Measurements from ENCODE around the gene CD44. TPM values are rescaled to one million over a fixed set of nuclear protein-coding genes. Genes with fewer than 3 reads are reported as not detected.

CD44 gene
- polyA plus RNA-seq, 1 of the 3 experiments (the other 2 are of a cell fraction), result 457 TPM

DNA sequence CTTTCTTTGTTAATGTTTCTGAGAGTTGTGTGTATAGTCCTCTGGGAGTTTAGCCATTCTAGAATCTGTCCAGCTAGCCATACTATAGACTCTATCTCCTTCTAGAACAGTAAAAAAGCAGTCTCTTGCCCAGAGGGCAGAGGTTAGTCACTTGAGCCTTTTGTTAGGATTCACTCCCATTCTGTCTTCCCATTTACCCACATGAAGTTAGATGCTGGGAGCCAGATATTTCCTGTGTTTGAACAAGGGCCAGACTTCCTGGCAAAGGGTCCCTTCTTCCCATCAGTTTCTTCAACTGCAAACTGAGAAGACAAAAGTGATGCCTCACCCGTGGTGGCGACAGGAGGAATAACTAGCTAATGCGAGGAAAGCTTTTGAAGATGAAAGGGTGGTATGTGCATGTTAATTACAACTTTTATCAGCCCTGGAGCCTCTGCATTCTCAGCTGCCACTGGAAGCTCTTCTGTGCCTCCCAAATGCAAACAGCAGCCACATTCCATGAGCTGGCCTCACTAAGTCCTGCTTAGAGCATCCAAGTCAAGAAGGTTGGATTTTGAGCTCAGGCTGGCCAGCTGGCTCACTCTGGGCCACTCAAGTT is 12.8 kb downstream of the CD44 start:
- H3K4me1 ChIP-seq (ENCODE audit: control insufficient read depth in 1 of 2, insufficient read depth in 2 of 2, low read depth in 1 of 2, low read length in 1 of 2), result peaks cover 0 to 30% of the 10 kb centered on the region in 2 experiments; a peak in 3 of 4 replicates
- H2AFZ ChIP-seq (ENCODE audit: low read depth), result no peak overlapping the region
- WGBS (ENCODE audit: low lambda C conversion rate), result 80% methylated on average over 3 of the region's 3 CpGs
- no peaks in the 10 kb centered on the region for H3K9me2 ChIP-seq
- H3K27ac ChIP-seq (ENCODE audit: low read depth in 2 of 2, low read length in 1 of 2), result peak overlapping the region in 1 of 2 experiments; percentile 56; a peak in 2 of 4 replicates
- ChIA-PET CTCF (no interaction called here), POLR2A (no interaction called here)
- peaks cover 92% of the 10 kb centered on the region for H4K20me1 ChIP-seq (ENCODE audit: insufficient read depth)
- peaks cover 0 to 67% of the 10 kb centered on the region in 2 experiments for H3K36me3 ChIP-seq (replicated peaks in 1 of 2; ENCODE audit: control insufficient read depth in 1 of 2, insufficient read depth in 2 of 2, low read length in 1 of 2)
- H3K4me3 ChIP-seq (ENCODE audit: low read depth in 2 of 2, low read length in 1 of 2), result no peak overlapping the region
- no peak for DNase-seq
- no peaks in the 10 kb centered on the region for H3K27me3 ChIP-seq (ENCODE audit: insufficient read depth)
- H3F3A ChIP-seq (replicated peaks; ENCODE audit: insufficient read depth), result peaks cover 30% of the 10 kb centered on the region
- H3K4me2 ChIP-seq, result peak overlapping the region; percentile 9; the same call in 1 of the 2 replicates
- no peak overlapping the region for H3K9ac ChIP-seq
- no peaks in the 10 kb centered on the region for H3K9me3 ChIP-seq
- TF ChIP-seq, protein P1, sequence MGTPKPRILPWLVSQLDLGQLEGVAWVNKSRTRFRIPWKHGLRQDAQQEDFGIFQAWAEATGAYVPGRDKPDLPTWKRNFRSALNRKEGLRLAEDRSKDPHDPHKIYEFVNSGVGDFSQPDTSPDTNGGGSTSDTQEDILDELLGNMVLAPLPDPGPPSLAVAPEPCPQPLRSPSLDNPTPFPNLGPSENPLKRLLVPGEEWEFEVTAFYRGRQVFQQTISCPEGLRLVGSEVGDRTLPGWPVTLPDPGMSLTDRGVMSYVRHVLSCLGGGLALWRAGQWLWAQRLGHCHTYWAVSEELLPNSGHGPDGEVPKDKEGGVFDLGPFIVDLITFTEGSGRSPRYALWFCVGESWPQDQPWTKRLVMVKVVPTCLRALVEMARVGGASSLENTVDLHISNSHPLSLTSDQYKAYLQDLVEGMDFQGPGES (IDR thresholded peaks at IDR 0.05; ENCODE audit: low read depth, low read length), result no peak
- no peak for TF ChIP-seq TEAD4 (IDR thresholded peaks at IDR 0.05; ENCODE audit: borderline replicate concordance, insufficient read depth)
- TF ChIP-seq NFIC (IDR thresholded peaks at IDR 0.05; ENCODE audit: borderline replicate concordance), result no peak
- no peak for TF ChIP-seq MXI1 (IDR thresholded peaks at IDR 0.05; ENCODE audit: low read depth, low read length)
- TF ChIP-seq FOSL2 (IDR thresholded peaks at IDR 0.05; ENCODE audit: borderline replicate concordance, low read depth), result no peak
- TF ChIP-seq NRF1 (IDR thresholded peaks at IDR 0.05; ENCODE audit: low read depth, low read length), result no peak
- TF ChIP-seq, protein P2, sequence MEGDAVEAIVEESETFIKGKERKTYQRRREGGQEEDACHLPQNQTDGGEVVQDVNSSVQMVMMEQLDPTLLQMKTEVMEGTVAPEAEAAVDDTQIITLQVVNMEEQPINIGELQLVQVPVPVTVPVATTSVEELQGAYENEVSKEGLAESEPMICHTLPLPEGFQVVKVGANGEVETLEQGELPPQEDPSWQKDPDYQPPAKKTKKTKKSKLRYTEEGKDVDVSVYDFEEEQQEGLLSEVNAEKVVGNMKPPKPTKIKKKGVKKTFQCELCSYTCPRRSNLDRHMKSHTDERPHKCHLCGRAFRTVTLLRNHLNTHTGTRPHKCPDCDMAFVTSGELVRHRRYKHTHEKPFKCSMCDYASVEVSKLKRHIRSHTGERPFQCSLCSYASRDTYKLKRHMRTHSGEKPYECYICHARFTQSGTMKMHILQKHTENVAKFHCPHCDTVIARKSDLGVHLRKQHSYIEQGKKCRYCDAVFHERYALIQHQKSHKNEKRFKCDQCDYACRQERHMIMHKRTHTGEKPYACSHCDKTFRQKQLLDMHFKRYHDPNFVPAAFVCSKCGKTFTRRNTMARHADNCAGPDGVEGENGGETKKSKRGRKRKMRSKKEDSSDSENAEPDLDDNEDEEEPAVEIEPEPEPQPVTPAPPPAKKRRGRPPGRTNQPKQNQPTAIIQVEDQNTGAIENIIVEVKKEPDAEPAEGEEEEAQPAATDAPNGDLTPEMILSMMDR (IDR thresholded peaks at IDR 0.05), result no peak
- TF ChIP-seq CHD2 (IDR thresholded peaks at IDR 0.05; ENCODE audit: low read length, partially characterized antibody), result no peak
- no peak for TF ChIP-seq EP300 (IDR thresholded peaks at IDR 0.05; ENCODE audit: borderline replicate concordance in 1 of 2, low read depth in 1 of 2, low read length in 1 of 2)
- TF ChIP-seq, protein P3, sequence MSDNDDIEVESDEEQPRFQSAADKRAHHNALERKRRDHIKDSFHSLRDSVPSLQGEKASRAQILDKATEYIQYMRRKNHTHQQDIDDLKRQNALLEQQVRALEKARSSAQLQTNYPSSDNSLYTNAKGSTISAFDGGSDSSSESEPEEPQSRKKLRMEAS (IDR thresholded peaks at IDR 0.05; ENCODE audit: low read depth), result no peak
- no peak for TF ChIP-seq SMC3 (IDR thresholded peaks at IDR 0.05; ENCODE audit: low read depth, low read length)
- no peak for TF ChIP-seq RXRA (IDR thresholded peaks at IDR 0.05; ENCODE audit: borderline replicate concordance, low read depth)
- no peak for TF ChIP-seq FOXM1 (IDR thresholded peaks at IDR 0.05; ENCODE audit: low read depth)
- TF ChIP-seq MEF2A (IDR thresholded peaks at IDR 0.05; ENCODE audit: borderline replicate concordance, low read depth), result no peak
- no peak for TF ChIP-seq RFX5 (IDR thresholded peaks at IDR 0.05; ENCODE audit: low read length)
- no peak for TF ChIP-seq RAD21 (IDR thresholded peaks at IDR 0.05; ENCODE audit: low read length)
- peaks cover 100% of the 10 kb centered on the region for H3K79me2 ChIP-seq (ENCODE audit: insufficient read depth)
